Liver (tissue), 9 donors: Measurements from ENCODE around the gene CS. TPM values are rescaled to one million over a fixed set of nuclear protein-coding genes. Genes with fewer than 3 reads are reported as not detected.

Experiments used
- DNase-seq: peaks from one replicate; pipeline ENCODE4 v3.0.0-alpha.2; 2017; ENCODE audit warnings: low spot score
- H3K27ac ChIP-seq, 2 donors: one replicate each; pipeline ENCODE4 v1.7.0; 2013; ENCODE audit warnings: inconsistent platforms in 2 of 2, low read length in 2 of 2, control low read depth in 1 of 2, low read depth in 1 of 2, mild to moderate bottlenecking in 1 of 2
- H3K27me3 ChIP-seq, 4 donors: one replicate each; pipeline versions ENCODE4 v1.6.1 to v1.7.0; 2013; ENCODE audit warnings: low read length in 3 of 4, inconsistent platforms in 1 of 4, mild to moderate bottlenecking in 1 of 4, moderate library complexity in 1 of 4; ENCODE audit not compliant: control insufficient read depth in 4 of 4, insufficient read depth in 4 of 4
- H3K36me3 ChIP-seq, 4 donors: one replicate each; pipeline versions ENCODE4 v1.6.1 to v1.7.0; 2013; ENCODE audit warnings: low read length in 3 of 4, mild to moderate bottlenecking in 3 of 4, low read depth in 1 of 4, moderate library complexity in 1 of 4; ENCODE audit not compliant: control insufficient read depth in 4 of 4, insufficient read depth in 3 of 4
- H3K4me1 ChIP-seq, 4 donors: one replicate each; pipeline versions ENCODE4 v1.6.1 to v1.7.0; 2013; ENCODE audit warnings: low read length in 3 of 4, mild to moderate bottlenecking in 3 of 4, moderate library complexity in 1 of 4; ENCODE audit not compliant: control insufficient read depth in 4 of 4, insufficient read depth in 4 of 4
- H3K4me3 ChIP-seq, 3 donors: one replicate each; pipeline versions ENCODE4 v1.6.1 to v1.7.0; 2013; ENCODE audit warnings: low read length in 3 of 3, control low read depth in 1 of 3, low read depth in 1 of 3, mild to moderate bottlenecking in 1 of 3
- H3K9ac ChIP-seq, 2 donors: one replicate each; pipeline ENCODE4 v1.7.0; 2013; ENCODE audit warnings: low read length in 2 of 2, mild to moderate bottlenecking in 2 of 2, moderate library complexity in 2 of 2, control low read depth in 1 of 2, low read depth in 1 of 2
- H3K9me3 ChIP-seq, 4 donors: one replicate each; pipeline versions ENCODE4 v1.6.1 to v1.7.0; 2013; ENCODE audit warnings: low read length in 3 of 4; ENCODE audit not compliant: control insufficient read depth in 4 of 4
- EGR1 ChIP-seq, 2 donors: IDR thresholded peaks; 2 replicates each; pipeline ENCODE4 v1.6.1; 2016 to 2018; ENCODE audit warnings: antibody characterized with exemption in 2 of 2, low read depth in 2 of 2
- FOXA1 ChIP-seq: IDR thresholded peaks from 2 replicates; pipeline ENCODE4 v1.6.1; 2016; ENCODE audit warnings: antibody characterized with exemption
- FOXA2 ChIP-seq: IDR thresholded peaks from 2 replicates; pipeline ENCODE4 v1.6.1; 2016; ENCODE audit warnings: antibody characterized with exemption
- GABPA ChIP-seq, 2 donors: IDR thresholded peaks in 1 of 2; conservative IDR thresholded peaks in 1 of 2; 2 replicates each; pipeline ENCODE4 v1.6.1; 2016; ENCODE audit warnings: antibody characterized with exemption in 2 of 2, mild to moderate bottlenecking in 1 of 2, moderate library complexity in 1 of 2
- HNF4A ChIP-seq, 2 donors: conservative IDR thresholded peaks; 2 replicates each; pipeline ENCODE4 v1.6.1; 2016; ENCODE audit warnings: antibody characterized with exemption in 2 of 2, mild to moderate bottlenecking in 2 of 2
- HNF4G ChIP-seq: IDR thresholded peaks from 2 replicates; pipeline ENCODE4 v1.6.1; 2016; ENCODE audit warnings: antibody characterized with exemption
- JUND ChIP-seq, 2 donors: IDR thresholded peaks; 2 replicates each; pipeline ENCODE4 v1.6.1; 2016; ENCODE audit warnings: antibody characterized with exemption in 2 of 2
- NR2F2 ChIP-seq: IDR thresholded peaks from 2 replicates; pipeline ENCODE4 v1.6.1; 2016; ENCODE audit warnings: antibody characterized with exemption
- RAD21 ChIP-seq, 2 donors: IDR thresholded peaks; 2 replicates each; pipeline ENCODE4 v1.6.1; 2016; ENCODE audit warnings: antibody characterized with exemption in 2 of 2, mild to moderate bottlenecking in 2 of 2
- RXRA ChIP-seq, 2 donors: IDR thresholded peaks; 2 replicates each; pipeline ENCODE4 v1.6.1; 2017 to 2018; ENCODE audit warnings: antibody characterized with exemption in 2 of 2, mild to moderate bottlenecking in 1 of 2
- SP1 ChIP-seq: IDR thresholded peaks from 2 replicates; pipeline ENCODE4 v1.6.1; 2018; ENCODE audit warnings: antibody characterized with exemption, mild to moderate bottlenecking
- TAF1 ChIP-seq: conservative IDR thresholded peaks from 2 replicates; pipeline ENCODE4 v1.6.1; 2016; ENCODE audit warnings: antibody characterized with exemption, mild to moderate bottlenecking
- YY1 ChIP-seq: IDR thresholded peaks from 2 replicates; pipeline ENCODE4 v1.6.1; 2016; ENCODE audit warnings: antibody characterized with exemption, mild to moderate bottlenecking
- WGBS: extraction: QIAGEN DNeasy Blood & Tissue Kit; methylation state at CpG from one replicate; pipeline ENCODE4 v1.1.7; 2013; 5-methylcytosine and 5-hydroxymethylcytosine counted together
- polyA plus RNA-seq, 2 donors: library from polyadenylated mRNA; stranded (reverse) in 1 of 2; unstranded in 1 of 2; fragments of 200-250 nt in 1 of 2; fragments of >200 nt in 1 of 2; fragmentation: Nextera tagmentation in 1 of 2; extraction: Ambion mirVana in 1 of 2; gene quantifications; one replicate each; pipeline versions ENCODE4 v1.2.1 to v1.2.3, GENCODE V29; 2013 to 2015
- total RNA-seq, 2 donors: library from RNA; depleted of rRNA; stranded (reverse); fragments of >200 nt; gene quantifications; one replicate each; pipeline ENCODE4 v1.2.3, GENCODE V29; 2014
- TF ChIP-seq, protein P1 (sequence below): IDR thresholded peaks from 2 replicates; pipeline ENCODE4 v1.6.1; 2016; ENCODE audit warnings: antibody characterized with exemption
- TF ChIP-seq, protein P2 (sequence below): fragments of 150-350 bp; IDR thresholded peaks from 2 replicates; pipeline ENCODE4 v1.5.1; 2017; ENCODE audit warnings: improper control_type of control experiment, low read depth, low read length; ENCODE audit not compliant: missing input control
- TF ChIP-seq, protein P3 (sequence below): IDR thresholded peaks from 2 replicates; pipeline ENCODE4 v1.6.1; 2016; ENCODE audit warnings: antibody characterized with exemption, mild to moderate bottlenecking
- TF ChIP-seq, protein P4 (sequence below): IDR thresholded peaks from 2 replicates; pipeline ENCODE4 v1.6.1; 2016; ENCODE audit warnings: antibody characterized with exemption
- TF ChIP-seq, protein P5 (sequence below): IDR thresholded peaks from 2 replicates; pipeline ENCODE4 v1.6.1; 2016; ENCODE audit warnings: antibody characterized with exemption
- donor health status: healthy.
- donor health status: healthy.
- donor health status: healthy.
- donor health status: healthy.
- donor health status: healthy.

CS gene
- total and polyA plus RNA-seq, 4 donors: 33.8 to 79.9 (median 47.5) TPM

DNA sequence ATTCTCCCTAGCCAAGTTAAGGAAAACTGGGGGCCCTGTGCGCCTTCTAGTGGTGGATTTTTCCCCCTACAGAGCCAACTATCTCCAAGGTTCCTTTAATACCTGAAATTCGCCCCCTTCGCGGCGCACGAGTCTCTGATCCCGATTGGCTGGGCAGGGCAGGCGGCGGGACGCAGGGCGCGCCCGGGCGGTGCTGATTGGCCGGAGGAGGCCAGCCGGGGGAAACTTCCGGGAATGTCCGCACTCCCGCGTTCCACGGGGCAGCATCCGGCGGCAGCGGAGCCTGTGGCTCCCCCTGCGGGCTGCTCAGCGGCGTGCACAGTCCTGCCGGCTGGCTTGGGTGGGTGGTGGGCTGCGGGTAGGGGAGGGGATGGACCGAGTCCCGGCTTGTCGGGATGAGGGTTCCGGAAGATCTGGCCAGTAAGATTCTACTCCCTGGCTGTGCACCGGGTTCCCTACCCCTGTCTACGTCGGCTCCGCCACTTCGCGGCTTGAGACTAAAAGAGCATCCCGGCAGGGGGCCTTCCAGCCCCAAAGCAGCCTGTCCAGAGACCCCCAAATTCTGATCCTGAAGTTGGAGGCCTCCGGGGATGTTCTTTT, 75.9 kb downstream of the CS start, which contains the start of gene NABP2:
NABP2 (plus strand) TSS at position 241 of the 600 bp plus-strand sequence. CDS start 515 bp downstream, outside the sequence.
- peak in 1 of 2 donors; percentile 58 for TF ChIP-seq HNF4A (conservative IDR thresholded peaks at IDR 0.05)
- TF ChIP-seq, protein P1, sequence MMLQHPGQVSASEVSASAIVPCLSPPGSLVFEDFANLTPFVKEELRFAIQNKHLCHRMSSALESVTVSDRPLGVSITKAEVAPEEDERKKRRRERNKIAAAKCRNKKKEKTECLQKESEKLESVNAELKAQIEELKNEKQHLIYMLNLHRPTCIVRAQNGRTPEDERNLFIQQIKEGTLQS: no peak
- no peak for TF ChIP-seq FOXA1
- peak; percentile 90 for TF ChIP-seq SP1
- no peak for TF ChIP-seq FOXA2
- TF ChIP-seq JUND (IDR thresholded peaks at IDR 0.05): peak in 1 of 2 donors; percentile 38
- peak; percentile 58 to 91 for TF ChIP-seq GABPA (IDR thresholded peaks at IDR 0.05 in 1 of 2, conservative IDR thresholded peaks at IDR 0.05 in 1 of 2)
- TF ChIP-seq, protein P2, sequence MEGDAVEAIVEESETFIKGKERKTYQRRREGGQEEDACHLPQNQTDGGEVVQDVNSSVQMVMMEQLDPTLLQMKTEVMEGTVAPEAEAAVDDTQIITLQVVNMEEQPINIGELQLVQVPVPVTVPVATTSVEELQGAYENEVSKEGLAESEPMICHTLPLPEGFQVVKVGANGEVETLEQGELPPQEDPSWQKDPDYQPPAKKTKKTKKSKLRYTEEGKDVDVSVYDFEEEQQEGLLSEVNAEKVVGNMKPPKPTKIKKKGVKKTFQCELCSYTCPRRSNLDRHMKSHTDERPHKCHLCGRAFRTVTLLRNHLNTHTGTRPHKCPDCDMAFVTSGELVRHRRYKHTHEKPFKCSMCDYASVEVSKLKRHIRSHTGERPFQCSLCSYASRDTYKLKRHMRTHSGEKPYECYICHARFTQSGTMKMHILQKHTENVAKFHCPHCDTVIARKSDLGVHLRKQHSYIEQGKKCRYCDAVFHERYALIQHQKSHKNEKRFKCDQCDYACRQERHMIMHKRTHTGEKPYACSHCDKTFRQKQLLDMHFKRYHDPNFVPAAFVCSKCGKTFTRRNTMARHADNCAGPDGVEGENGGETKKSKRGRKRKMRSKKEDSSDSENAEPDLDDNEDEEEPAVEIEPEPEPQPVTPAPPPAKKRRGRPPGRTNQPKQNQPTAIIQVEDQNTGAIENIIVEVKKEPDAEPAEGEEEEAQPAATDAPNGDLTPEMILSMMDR: peak; percentile 57
- TF ChIP-seq RXRA (IDR thresholded peaks at IDR 0.05): peak; percentile 16 to 33
- peak; percentile 86 for TF ChIP-seq YY1
- peak in 1 of 2 donors; percentile 39 for TF ChIP-seq EGR1 (IDR thresholded peaks at IDR 0.05; ENCODE audit: low read depth in 2 of 2)
- TF ChIP-seq TAF1: no peak
- no peak for TF ChIP-seq HNF4G
- TF ChIP-seq, protein P3, sequence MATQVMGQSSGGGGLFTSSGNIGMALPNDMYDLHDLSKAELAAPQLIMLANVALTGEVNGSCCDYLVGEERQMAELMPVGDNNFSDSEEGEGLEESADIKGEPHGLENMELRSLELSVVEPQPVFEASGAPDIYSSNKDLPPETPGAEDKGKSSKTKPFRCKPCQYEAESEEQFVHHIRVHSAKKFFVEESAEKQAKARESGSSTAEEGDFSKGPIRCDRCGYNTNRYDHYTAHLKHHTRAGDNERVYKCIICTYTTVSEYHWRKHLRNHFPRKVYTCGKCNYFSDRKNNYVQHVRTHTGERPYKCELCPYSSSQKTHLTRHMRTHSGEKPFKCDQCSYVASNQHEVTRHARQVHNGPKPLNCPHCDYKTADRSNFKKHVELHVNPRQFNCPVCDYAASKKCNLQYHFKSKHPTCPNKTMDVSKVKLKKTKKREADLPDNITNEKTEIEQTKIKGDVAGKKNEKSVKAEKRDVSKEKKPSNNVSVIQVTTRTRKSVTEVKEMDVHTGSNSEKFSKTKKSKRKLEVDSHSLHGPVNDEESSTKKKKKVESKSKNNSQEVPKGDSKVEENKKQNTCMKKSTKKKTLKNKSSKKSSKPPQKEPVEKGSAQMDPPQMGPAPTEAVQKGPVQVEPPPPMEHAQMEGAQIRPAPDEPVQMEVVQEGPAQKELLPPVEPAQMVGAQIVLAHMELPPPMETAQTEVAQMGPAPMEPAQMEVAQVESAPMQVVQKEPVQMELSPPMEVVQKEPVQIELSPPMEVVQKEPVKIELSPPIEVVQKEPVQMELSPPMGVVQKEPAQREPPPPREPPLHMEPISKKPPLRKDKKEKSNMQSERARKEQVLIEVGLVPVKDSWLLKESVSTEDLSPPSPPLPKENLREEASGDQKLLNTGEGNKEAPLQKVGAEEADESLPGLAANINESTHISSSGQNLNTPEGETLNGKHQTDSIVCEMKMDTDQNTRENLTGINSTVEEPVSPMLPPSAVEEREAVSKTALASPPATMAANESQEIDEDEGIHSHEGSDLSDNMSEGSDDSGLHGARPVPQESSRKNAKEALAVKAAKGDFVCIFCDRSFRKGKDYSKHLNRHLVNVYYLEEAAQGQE: no peak
- TF ChIP-seq, protein P4, sequence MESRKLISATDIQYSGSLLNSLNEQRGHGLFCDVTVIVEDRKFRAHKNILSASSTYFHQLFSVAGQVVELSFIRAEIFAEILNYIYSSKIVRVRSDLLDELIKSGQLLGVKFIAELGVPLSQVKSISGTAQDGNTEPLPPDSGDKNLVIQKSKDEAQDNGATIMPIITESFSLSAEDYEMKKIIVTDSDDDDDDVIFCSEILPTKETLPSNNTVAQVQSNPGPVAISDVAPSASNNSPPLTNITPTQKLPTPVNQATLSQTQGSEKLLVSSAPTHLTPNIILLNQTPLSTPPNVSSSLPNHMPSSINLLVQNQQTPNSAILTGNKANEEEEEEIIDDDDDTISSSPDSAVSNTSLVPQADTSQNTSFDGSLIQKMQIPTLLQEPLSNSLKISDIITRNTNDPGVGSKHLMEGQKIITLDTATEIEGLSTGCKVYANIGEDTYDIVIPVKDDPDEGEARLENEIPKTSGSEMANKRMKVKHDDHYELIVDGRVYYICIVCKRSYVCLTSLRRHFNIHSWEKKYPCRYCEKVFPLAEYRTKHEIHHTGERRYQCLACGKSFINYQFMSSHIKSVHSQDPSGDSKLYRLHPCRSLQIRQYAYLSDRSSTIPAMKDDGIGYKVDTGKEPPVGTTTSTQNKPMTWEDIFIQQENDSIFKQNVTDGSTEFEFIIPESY: peak; percentile 13
- no peak for TF ChIP-seq NR2F2
- TF ChIP-seq, protein P5, sequence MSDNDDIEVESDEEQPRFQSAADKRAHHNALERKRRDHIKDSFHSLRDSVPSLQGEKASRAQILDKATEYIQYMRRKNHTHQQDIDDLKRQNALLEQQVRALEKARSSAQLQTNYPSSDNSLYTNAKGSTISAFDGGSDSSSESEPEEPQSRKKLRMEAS: peak; percentile 42
- peak; percentile 72 to 79 for TF ChIP-seq RAD21 (IDR thresholded peaks at IDR 0.05)
- Histone ChIP-seq H3K9me3 (no peaks in the 10 kb centered on the region), H3K36me3 (peaks cover 0 to 2% (median 0%) of the 10 kb centered on the region in 4 donors), H3K27me3 (no peaks in the 10 kb centered on the region), H3K27ac (peak within 1 kb of the TSS; percentile 51 to 57), H3K4me1 (peaks cover 4 to 42% (median 31%) of the 10 kb centered on the region in 4 donors), H3K9ac (peak within 1 kb of the TSS; percentile 83 to 89), H3K4me3 (peak within 1 kb of the TSS; percentile 69 to 90 (median 70))
- 1% methylated on average over 41 of the region's 41 CpGs for WGBS
- peak; percentile 94 for DNase-seq
